HG03039 (cell line): ENCODE measurements around the gene CTXND1.
"Not testable (repeated sequence)": the region's sequence is repeated elsewhere in the genome, so short reads cannot be mapped to it uniquely, and the experiment has no call there.

ENCODE experiments used
- ATAC-seq: cut with Tn5 transposase; IDR thresholded peaks from one replicate; pipeline ENCODE4 v1.9.1; 2021; ENCODE audit warnings: mild to moderate bottlenecking, moderate library complexity; ENCODE audit not compliant: unreplicated experiment

CTXND1 gene

GRCh38 chr15:80252121-80252518 is at the start of gene CTXND1:
TSS of gene CTXND1 (minus strand) at chr15:80252213. CDS start at chr15:80201949, 50,264 bp downstream.
- ATAC-seq: no peak

GRCh38 chr15:80301472-80301871 is 49.5 kb upstream of the CTXND1 start:
- ATAC-seq: no peak

GRCh38 chr15:80295777-80296176 is 43.8 kb upstream of the CTXND1 start:
- not testable (repeated sequence) for ATAC-seq

GRCh38 chr15:80292079-80292478 is 40.1 kb upstream of the CTXND1 start:
- ATAC-seq: no peak

DNA sequence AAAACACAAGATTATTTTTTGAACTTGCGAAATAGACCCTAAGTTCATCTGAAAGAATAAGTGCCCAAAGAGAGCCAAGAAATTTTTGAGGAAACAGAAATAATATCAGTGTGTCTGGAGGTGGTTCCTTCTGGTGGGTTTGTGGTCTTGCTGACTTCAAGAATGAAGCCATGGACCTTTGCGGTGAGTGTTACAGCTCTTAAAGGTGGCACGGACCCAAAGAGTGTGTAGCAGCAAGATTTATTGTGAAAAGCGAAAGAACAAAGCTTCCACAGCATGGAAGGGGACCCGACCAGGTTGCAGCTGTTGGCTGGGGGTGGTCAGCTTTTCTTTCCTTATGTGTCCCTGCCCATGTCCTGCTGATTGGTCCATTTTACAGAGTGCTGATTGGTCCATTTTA is 38.9 kb upstream of the CTXND1 start:
- ATAC-seq: not testable (repeated sequence)

GRCh38 chr15:80289528-80290495 is 37.8 kb upstream of the CTXND1 start:
- no peak for ATAC-seq

GRCh38 chr15:80288131-80288530 is 36.1 kb upstream of the CTXND1 start:
- no peak for ATAC-seq

GRCh38 chr15:80286055-80286454 is 34.0 kb upstream of the CTXND1 start:
- no peak for ATAC-seq

- no peak for ATAC-seq
Measured at GRCh38 chr15:80285379-80285778, 33.4 kb upstream of the CTXND1 start.

DNA sequence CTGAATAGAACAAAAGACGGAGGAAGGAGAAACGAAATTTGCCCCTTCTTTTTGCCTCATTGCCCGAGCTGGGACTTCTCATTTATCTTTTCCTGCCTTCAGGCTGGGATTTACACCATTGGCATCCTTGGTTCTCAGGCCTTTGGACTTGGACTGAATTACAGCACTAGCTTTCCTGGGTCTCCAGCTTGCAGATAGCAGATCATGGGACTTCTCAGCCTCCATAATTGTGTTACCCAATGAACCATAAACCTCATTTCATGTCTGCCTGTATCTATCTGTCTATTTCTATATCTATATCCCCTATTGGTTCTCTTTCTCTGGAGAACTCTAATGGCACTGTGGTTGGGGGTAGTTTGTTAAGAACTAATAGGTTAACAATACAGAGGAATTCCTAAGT is 31.5 kb upstream of the CTXND1 start:
- no peak for ATAC-seq

DNA sequence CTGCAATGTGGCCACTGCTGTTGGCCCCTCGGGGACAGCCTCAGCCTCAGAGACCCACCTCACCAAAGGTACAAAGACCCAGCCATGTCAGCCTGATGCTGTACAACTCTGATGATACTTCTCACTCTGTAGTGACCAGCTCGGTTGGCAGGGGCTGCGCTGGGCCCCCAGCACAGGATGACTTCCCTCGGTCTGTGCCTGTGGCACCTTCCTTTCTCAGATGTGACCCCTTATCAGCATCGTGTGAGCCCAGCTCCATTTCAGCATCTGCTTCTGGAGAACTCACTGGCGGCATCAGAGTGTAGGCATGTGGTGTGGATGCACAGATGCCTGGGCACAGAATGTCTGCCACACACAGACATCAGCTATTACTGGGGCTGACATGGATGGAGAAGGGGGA is 25.1 kb upstream of the CTXND1 start:
- no peak for ATAC-seq

- ATAC-seq: no peak
Measured at GRCh38 chr15:80275961-80276360, 23.9 kb upstream of the CTXND1 start.

GRCh38 chr15:80274996-80275395 is 23.0 kb upstream of the CTXND1 start:
- ATAC-seq: no peak

GRCh38 chr15:80274554-80274953 is 22.5 kb upstream of the CTXND1 start:
- ATAC-seq: no peak

GRCh38 chr15:80272987-80273386 is 21.0 kb upstream of the CTXND1 start:
- ATAC-seq: no peak

- ATAC-seq: no peak
Measured at GRCh38 chr15:80270472-80270871, 18.5 kb upstream of the CTXND1 start.

DNA sequence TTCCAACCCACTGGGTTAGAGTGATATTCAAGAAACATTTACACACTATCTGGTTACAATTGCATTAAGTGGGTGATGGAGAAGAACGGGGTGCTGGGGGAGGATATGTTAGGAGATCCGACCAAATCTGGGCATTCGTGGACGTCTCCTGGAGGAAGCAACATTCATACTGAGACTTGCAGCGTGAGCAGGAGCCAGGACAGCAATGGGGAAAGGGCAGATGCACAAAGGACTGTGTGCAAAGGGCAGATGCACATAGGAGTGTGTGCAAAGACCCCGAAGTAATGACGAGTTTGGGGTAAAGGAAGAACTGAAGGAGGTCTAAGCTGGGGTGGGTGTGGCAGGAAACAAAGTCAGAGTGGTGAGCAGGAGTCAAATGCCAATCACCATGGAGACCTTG is 16.1 kb upstream of the CTXND1 start:
- ATAC-seq: no peak

DNA sequence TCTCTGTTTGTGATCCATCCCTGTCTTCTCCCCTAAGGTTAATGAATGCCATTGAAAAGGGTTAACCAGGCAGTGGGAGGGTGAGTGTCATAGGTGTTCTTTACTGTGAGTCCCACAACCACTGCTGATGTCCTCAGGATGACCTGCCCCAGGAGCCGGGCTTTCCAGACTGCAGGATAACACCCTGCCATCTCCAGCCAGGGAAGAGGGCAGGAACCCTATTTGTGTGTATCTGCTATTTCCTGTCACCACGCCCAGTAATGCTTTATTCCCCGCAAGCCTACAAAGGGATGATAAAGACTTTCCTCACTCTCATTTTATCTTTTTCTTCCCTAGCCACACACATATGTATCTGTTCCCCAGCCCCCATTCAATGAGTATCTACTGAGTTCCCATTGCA is 15.6 kb upstream of the CTXND1 start:
- no peak for ATAC-seq

DNA sequence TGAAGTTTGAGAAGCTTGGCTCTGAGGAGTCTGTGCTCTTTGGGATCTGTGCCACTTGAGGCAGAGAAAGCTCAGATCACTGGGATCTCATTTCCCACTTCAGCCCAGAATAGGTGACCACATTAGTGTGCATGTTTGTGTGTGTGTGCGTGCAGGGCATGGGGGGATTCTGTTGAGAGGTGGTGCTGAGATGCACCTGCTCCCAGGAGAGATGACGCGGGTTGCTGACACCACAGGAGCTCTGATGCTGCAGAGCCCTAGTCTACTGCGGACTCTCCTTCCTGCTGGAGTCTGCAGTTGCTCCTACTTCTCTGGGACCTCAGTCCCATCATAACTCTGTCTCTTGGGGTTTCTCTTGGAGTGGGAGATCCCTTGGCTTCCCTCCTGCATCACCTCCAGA is 14.7 kb upstream of the CTXND1 start:
- ATAC-seq: no peak

GRCh38 chr15:80266113-80266512 is 14.1 kb upstream of the CTXND1 start:
- ATAC-seq: no peak

GRCh38 chr15:80265021-80265420 is 13.0 kb upstream of the CTXND1 start:
- no peak for ATAC-seq

DNA sequence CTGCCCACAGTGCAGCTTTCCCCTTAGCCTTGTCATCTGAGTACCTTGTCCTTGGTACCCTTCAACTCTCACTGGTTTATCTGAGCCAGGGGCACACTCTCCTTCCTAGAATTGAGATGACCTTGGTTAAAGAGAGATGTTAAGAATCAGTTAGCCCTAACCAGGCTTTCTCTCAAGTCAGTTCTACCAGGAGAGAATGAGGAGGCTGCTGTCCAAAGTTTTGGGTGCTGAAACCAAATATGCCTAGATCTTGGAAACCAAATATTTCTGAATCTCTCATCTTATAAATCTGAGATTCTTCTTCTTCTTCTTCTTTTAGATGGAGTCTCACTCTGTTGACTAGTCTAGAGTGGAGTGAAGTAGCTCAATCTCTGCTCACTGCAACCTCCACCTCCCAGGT is 12.0 kb upstream of the CTXND1 start:
- ATAC-seq: no peak

- no peak for ATAC-seq
Measured at GRCh38 chr15:80260551-80260950, 8.5 kb upstream of the CTXND1 start.
